Cardiac fibroblast (primary cell): Measurements from ENCODE around the gene FBF1.
A peak's percentile ranks its signal among the peaks of the same experiment; 100 is the strongest.
"Not testable (repeated sequence)": the region's sequence is repeated elsewhere in the genome, so short reads cannot be mapped to it uniquely, and the experiment has no call there.

Source experiments
- DNase-seq, 2 donors: peaks; one replicate each; pipeline versions ENCODE4 v3.0.0 to v3.0.0-alpha.2; 2010; ENCODE audit warnings: low read depth in 2 of 2
- H3K4me3 ChIP-seq, 2 donors: replicated peaks in 1 of 2; 1 replicate in 1 of 2; 2 replicates in 1 of 2; pipeline ENCODE4 v1.5.1; 2011; ENCODE audit warnings: low read depth in 2 of 2, low read length in 2 of 2, mild to moderate bottlenecking in 2 of 2, moderate library complexity in 1 of 2
- CTCF ChIP-seq: IDR thresholded peaks from one replicate; pipeline ENCODE4 v1.5.1; 2011; ENCODE audit warnings: low read depth, mild to moderate bottlenecking, low read length, inconsistent platforms

Gene FBF1

GRCh38 chr17:75873587-75874322, 67.1 kb downstream of the FBF1 start:
- DNase-seq: no peak
- H3K4me3 ChIP-seq: no peak overlapping the region
- no peak for TF ChIP-seq CTCF

- H3K4me3 ChIP-seq: no peak overlapping the region
- DNase-seq: peak; percentile 92 to 93
- TF ChIP-seq CTCF: no peak
These were observed 68.1 kb downstream of the FBF1 start for GRCh38 chr17:75872434-75873351.

- DNase-seq, H3K4me3 ChIP-seq: not testable (repeated sequence)
These were observed 70.6 kb downstream of the FBF1 start for GRCh38 chr17:75870228-75870627.

GRCh38 chr17:75869282-75870141, 71.3 kb downstream of the FBF1 start:
- DNase-seq: peak; percentile 75 to 79
- peak overlapping the region in 1 of 2 donors; percentile 1 for H3K4me3 ChIP-seq
- TF ChIP-seq CTCF: no peak

- DNase-seq, H3K4me3 ChIP-seq: not testable (repeated sequence)
These were observed 72.0 kb downstream of the FBF1 start for GRCh38 chr17:75868730-75869281.

- not testable (repeated sequence) for H3K4me3 ChIP-seq, DNase-seq
These were observed 75.2 kb downstream of the FBF1 start for GRCh38 chr17:75865404-75866188.

- H3K4me3 ChIP-seq, DNase-seq: not testable (repeated sequence)
These were observed 76.0 kb downstream of the FBF1 start for GRCh38 chr17:75864887-75865286.

- H3K4me3 ChIP-seq: no peak overlapping the region
- no peak for TF ChIP-seq CTCF
- peak; percentile 88 to 92 for DNase-seq
These were observed 76.4 kb downstream of the FBF1 start for GRCh38 chr17:75864448-75864871.
